GM12878 (cell line): ENCODE measurements around the gene ATL2.

Source experiments
- CTCF ChIP-seq, 3 experiments: IDR thresholded peaks in 2 of 3; conservative IDR thresholded peaks in 1 of 3; 2 replicates each; pipeline ENCODE4 v1.5.1; 2011; ENCODE audit warnings: low read depth in 3 of 3, low read length in 3 of 3, mild to moderate bottlenecking in 3 of 3, control low read depth in 2 of 3, moderate library complexity in 2 of 3, inconsistent platforms in 1 of 3, mixed read lengths in 1 of 3; ENCODE audit not compliant: control insufficient read depth in 2 of 3, insufficient read depth in 1 of 3; ENCODE audit errors: extremely low read depth in 1 of 3
- FOXM1 ChIP-seq: IDR thresholded peaks from 2 replicates; pipeline ENCODE4 v1.6.1; 2012; ENCODE audit warnings: low read depth, mild to moderate bottlenecking, inconsistent platforms, low read length, moderate library complexity
- JUND ChIP-seq: IDR thresholded peaks from 2 replicates; pipeline ENCODE4 v1.6.1; 2012; ENCODE audit warnings: low read depth, mild to moderate bottlenecking, low read length, improper control_type of control experiment, moderate library complexity
- MAX ChIP-seq: IDR thresholded peaks from 2 replicates; pipeline ENCODE4 v1.6.1; 2012; ENCODE audit warnings: low read depth, low read length, improper control_type of control experiment
- MXI1 ChIP-seq: fragments of 150-350 bp; IDR thresholded peaks from 2 replicates; pipeline ENCODE4 v1.6.1; 2011; ENCODE audit warnings: low read depth, mild to moderate bottlenecking, inconsistent platforms, low read length, improper control_type of control experiment
- MYC ChIP-seq: IDR thresholded peaks from 2 replicates; pipeline ENCODE4 v1.6.1; 2011; ENCODE audit warnings: mild to moderate bottlenecking, low read length, moderate library complexity, inconsistent platforms; ENCODE audit not compliant: insufficient read depth, insufficient replicate concordance, insufficient read length, severe bottlenecking
- POLR2A ChIP-seq: IDR thresholded peaks from 2 replicates; pipeline ENCODE4 v1.6.1; 2011; ENCODE audit warnings: low read depth, mild to moderate bottlenecking, low read length
- POLR2AphosphoS5 ChIP-seq: IDR thresholded peaks from 2 replicates; pipeline ENCODE4 v1.6.1; 2011; ENCODE audit warnings: mild to moderate bottlenecking, low read length, inconsistent platforms
- TAF1 ChIP-seq: IDR thresholded peaks from 2 replicates; pipeline ENCODE4 v1.6.1; 2011; ENCODE audit warnings: mild to moderate bottlenecking, low read depth, low read length, borderline replicate concordance
- TBL1XR1 ChIP-seq: IDR thresholded peaks from 2 replicates; pipeline ENCODE4 v1.6.1; 2012; ENCODE audit warnings: low read depth, low read length, improper control_type of control experiment
- YY1 ChIP-seq: IDR thresholded peaks from 2 replicates; pipeline ENCODE4 v1.6.1; 2011; ENCODE audit warnings: low read depth, mild to moderate bottlenecking, low read length

- TF ChIP-seq JUND (no peak), FOXM1 (no peak), MXI1 (no peak), YY1 (no peak), CTCF (IDR thresholded peaks at IDR 0.05 in 2 of 3, conservative IDR thresholded peaks at IDR 0.05 in 1 of 3; ENCODE audit: control insufficient read depth in 2 of 3, extremely low read depth in 1 of 3, insufficient read depth in 1 of 3, low read depth in 3 of 3, low read length in 3 of 3) (no peak), TBL1XR1 (no peak), TAF1 (no peak), MAX (no peak), MYC (no peak), POLR2AphosphoS5 (no peak), POLR2A (no peak)
These were observed 120.5 kb downstream of the ATL2 start for GRCh38 chr2:38256610-38257009.
